Fibroblast of skin of left biceps (primary cell): ENCODE results near the gene INTS13.
"Not testable (repeated sequence)": the region's sequence is repeated elsewhere in the genome, so short reads cannot be mapped to it uniquely, and the experiment has no call there.

Experiments
- DNase-seq, 2 experiments: peaks; one replicate each; pipeline ENCODE4 v3.0.0-alpha.2; 2013; ENCODE audit warnings: low read depth in 2 of 2

INTS13 gene

GRCh38 chr12:26936559-26937442 is 980 bp downstream of the INTS13 start:
- no peak for DNase-seq

DNA sequence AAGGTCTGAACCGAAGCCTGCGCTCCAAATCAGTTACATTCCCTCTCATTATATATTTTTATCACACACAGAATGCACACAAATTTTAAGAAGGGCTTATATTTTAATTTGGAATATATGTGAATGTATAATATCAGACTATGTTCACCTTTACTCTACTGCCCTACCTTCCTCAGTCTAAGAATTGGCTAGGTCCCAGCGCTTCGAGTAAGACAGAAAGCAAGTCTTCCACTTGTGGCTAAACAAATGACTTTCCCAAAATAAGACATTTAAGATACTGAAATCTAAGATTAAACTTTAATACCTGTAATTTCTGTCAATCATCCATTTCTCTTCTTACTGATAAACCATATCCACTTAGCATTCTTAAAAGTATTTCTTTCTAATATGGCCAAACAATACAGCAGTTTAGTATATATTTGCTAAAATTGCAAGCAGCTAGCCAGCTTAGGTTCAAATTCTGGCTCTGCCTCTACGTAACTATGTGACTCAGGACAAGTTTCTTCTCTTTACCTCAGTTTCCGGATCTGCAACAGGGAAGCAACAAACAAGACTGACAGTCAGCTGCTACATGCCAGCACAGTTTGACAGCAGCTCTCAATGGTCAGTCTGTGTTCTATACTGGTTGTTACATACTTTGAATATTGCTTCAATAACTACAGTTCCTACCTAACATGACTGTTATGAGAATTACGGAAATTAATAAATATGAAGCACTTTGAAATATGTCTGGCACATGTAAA is 2.0 kb downstream of the INTS13 start:
- DNase-seq, result no peak

DNA sequence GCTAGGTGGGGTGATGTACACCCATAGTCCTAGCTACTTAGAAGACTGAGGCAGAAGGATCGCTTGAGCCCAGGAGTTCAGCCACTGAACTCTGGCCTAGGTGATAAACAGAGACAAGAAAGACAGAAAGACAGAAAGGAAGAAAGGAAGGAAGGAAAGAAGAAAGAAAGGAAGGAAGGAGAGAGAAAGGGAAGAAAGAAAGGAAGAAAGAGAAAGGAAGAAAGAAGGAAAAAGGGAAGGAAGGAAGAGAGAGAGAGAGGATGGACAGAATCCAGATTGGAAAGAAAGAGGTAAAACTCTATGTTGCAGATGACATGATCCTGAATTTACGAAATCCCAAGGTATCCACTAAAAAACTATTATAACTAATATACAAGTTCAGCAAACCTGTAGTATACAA is 8.2 kb downstream of the INTS13 start:
- DNase-seq, result no peak

- no peak for DNase-seq
These were observed 9.1 kb downstream of the INTS13 start for GRCh38 chr12:26928661-26929060.

GRCh38 chr12:26921886-26922285 is 15.9 kb downstream of the INTS13 start:
- no peak for DNase-seq

GRCh38 chr12:26919216-26919555 is 18.6 kb downstream of the INTS13 start:
- DNase-seq, result no peak

- no peak for DNase-seq
These were observed 19.2 kb downstream of the INTS13 start for GRCh38 chr12:26918321-26919215.

DNA sequence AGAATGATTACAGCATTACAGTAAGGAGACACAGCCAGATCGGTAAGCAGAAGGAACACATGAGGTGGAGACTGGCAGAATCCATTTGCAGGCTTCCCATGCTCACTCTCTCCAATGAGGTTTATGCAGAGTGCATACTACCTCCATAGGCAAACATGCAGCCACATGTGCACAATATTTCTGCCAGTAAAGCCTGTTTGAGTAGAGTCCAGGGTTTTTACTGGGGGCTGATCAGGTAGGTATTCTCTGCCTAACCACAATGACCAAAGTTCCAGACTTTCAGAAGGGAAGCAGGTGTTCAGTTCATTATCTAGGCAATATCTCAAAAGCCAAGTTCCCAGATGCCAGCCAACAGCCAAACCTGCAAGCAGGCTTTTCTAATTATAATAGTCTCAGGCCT is 31.1 kb downstream of the INTS13 start:
- DNase-seq, result no peak

GRCh38 chr12:26906024-26906423 is 31.8 kb downstream of the INTS13 start:
- DNase-seq, result no peak

DNA sequence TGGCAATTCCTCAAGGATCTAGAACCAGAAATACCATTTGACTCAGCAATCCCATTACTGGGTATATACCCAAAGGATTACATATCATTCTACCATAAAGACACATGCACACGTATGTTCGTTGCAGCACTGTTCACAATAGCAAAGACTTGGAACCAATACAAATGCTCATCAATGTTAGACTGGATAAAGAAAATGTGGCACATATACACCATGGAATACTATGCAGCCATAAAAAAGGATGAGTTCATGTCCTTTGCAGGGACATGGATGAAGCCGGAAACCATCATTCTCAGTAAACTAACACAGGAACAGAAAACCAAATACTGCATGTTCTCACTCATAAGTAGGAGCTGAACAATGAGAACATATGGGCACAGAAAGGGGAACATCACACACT is 34.4 kb downstream of the INTS13 start:
- not testable (repeated sequence) for DNase-seq

DNA sequence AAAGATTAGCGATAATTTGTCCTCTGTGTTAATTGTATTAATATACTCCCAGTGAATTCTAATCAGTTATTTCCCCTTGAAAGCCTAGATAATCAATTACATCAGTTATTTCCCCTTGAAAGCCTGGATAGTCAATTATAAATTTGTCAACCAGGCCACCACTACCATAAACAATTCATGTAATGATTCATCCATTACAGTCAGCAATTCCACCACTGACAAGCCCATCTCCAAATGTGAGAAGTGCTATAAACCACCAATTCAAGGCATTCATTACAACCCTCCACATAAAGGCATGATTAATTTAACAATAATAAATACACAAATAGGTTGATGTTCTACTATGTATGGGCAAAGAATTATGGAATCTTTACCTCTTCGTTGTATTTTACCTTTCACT is 40.9 kb downstream of the INTS13 start:
- DNase-seq, result no peak

DNA sequence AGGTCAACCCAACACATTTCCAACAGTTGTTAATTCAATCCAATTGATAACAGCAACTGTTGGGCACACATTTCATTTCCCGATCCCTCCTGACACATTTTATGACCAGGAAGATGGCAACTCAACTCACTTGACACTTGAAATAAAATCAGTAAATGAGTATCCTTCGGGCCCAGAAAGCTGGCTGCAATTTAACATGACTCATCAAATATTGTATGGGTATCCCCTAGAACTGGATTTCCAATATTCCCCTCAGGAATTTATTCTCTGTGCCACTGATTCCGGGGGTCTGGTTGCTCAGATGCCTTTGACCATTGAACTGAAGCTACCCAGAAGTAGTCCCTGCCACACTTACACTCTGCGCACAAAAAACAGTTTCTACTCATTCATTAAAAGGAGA is 42.1 kb downstream of the INTS13 start:
- no peak for DNase-seq

DNA sequence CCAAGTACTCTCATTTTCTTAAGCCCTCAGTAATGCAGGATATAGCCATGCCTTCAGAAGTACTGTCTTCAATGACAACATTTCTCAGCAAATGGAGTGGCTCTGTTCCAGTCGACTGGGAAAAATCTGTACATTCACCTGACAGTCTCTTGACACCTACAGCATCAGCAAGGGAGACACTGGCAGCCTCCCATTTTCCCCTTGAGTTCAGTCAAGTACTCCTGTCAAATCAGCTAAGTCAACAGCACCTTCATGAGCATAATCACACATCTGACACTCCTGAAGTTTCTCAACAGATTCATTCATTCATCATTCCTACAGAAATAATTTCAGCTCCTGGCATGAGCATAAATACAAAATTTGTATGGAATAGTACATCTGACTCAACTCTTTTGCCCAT is 46.1 kb downstream of the INTS13 start:
- no peak for DNase-seq

- no peak for DNase-seq
These were observed 47.0 kb downstream of the INTS13 start for GRCh38 chr12:26890784-26891183.

DNA sequence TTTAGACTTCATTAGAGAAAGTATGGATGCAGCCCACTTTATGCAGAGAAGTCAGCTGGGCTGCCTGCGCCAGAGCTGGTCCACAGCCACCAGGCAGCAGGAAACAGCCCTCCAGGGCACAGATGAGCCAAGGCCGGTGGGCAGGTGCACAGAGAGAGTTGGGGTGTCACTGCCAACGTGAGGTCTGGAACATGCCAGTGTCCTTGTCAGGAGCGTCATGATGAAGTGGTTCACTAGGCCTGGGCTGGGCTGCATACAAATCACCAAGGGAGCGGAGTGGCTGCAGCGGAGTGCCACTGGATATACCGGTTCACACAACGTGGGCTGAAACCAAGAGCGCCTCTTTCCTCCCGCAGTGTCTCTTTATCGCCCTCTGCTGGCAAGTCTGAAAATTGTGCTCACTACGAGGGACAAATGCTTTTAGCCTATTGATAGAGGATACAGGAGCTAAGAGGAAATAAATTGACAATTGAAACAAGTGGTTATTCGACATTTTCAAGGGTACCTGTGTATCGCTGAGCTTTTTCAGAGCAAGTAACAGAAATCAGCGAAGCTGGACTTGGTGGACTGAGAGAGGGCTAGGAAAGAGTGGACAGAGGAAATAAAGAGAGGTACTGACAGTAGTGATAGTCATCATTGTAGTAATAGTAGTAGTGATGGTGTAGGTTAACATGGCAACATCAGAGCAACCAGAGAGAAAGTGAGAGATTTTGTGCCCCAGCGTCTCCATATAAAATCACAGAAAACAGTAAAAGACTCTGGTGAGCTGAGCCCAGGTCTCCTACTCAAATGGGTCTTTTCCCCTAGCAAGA is 52.8 kb downstream of the INTS13 start:
- DNase-seq, result peak; percentile 38 to 45

- no peak for DNase-seq
These were observed 57.2 kb downstream of the INTS13 start for GRCh38 chr12:26880625-26881024.

- no peak for DNase-seq
These were observed 59.1 kb downstream of the INTS13 start for GRCh38 chr12:26878661-26879119.

GRCh38 chr12:26874501-26875296 is 63.1 kb downstream of the INTS13 start:
- no peak for DNase-seq

GRCh38 chr12:26872625-26873024 is 65.2 kb downstream of the INTS13 start:
- DNase-seq, result no peak

DNA sequence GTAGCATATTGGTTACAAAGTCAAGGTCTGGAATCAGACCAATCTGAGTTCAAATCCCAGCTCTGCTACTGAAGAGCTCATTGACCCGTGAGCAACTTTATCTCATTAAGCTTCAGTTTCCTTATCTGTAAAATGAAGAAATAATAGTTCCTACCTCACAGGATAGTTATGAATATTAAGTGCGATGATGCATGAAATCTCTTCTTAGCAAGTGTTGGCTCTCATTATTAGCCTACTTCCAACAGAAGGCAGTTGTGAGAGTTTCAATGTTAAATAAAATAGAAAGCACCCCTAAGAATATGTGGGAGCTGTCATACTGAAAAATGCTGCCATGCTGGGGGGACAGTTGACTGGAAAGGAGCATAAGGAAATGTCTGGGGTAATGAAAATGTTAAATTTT is 65.8 kb downstream of the INTS13 start:
- DNase-seq, result no peak
